ENCODE data around the gene RAP1GAP. TPM values are rescaled to one million over a fixed set of nuclear protein-coding genes. Genes with fewer than 3 reads are reported as not detected.
"Not testable (repeated sequence)": the region's sequence is repeated elsewhere in the genome, so short reads cannot be mapped to it uniquely, and the experiment has no call there.

The RAP1GAP gene
- polyA plus RNA-seq, 3 donors: 0.45 to 65.5 (median 6.9) TPM

DNA sequence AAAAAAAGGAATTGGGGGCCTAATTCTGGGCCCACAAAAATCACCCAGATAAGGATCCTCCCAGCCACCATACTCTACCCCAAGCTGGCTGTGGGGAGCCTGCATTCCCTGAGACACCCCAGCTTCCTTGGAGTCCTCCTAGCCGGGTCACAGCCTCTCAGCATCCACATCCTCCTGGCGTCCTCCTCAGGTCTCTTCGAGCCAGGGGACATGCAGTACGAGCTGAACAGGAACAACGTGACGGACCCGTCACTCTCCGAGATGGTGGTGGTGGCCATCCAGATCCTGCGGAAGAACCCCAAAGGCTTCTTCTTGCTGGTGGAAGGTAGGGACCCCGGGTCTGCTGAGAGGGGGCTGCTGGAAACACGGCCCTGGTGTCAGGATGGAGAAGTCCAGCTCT is 95.7 kb downstream of the RAP1GAP start:
- 55 to 80% (median 61%) methylated on average over 11 of the region's 11 CpGs for WGBS, 3 donors
- no peak overlapping the region for H3K27ac ChIP-seq (ENCODE audit: low read depth, low read length)

DNA sequence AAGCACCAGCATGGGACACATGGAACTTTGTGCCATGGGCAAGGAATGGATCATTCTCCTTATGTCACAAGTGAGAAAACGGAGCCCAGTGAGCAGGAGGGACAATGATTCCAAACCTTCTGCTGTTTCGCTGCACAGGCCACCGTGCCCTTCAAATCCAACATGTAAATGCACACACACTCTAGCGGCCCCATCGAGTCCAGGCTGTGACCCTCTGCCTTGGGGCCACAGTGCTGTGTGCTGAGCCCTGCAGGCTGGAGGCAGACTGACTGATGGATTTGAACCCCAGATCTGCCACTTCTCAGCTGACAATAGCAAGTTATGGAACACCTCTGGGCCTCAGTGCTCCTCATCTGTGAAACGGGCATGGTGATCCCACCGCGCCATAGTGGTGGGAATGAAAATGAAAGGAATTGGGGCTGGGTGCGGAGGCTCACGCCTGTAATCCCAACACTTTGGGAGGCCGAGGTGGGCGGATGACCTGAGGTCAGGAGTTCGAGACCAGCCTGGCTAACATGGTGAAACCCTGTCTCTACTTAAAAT is 96.4 kb downstream of the RAP1GAP start:
- WGBS, 3 donors: 88 to 96% (median 93%) methylated on average over 13 of the region's 13 CpGs
- H3K27ac ChIP-seq (ENCODE audit: low read depth, low read length): no peak overlapping the region

DNA sequence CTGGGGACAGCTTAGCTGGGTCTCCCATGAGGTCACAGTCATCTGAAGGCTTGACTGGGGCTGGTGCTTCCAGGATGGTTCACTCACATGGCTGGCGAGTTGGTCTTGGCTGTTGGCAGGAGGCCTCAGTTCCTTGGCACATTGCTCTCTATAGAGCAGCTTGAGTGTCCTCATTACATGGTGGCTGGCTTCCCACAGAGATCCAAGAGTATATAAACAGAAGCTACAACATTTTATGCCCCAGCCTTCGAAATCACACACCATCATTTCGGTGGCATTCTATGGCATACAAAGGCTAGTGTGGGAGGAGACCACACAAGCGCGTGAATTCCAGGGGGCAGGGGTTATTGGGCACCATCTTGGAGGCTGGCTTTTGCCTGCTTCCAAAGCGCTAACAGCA is 96.9 kb downstream of the RAP1GAP start:
- no peak overlapping the region for H3K27ac ChIP-seq (ENCODE audit: low read depth, low read length)
- WGBS, 3 donors: 95 to 97% (median 97%) methylated on average over 6 of the region's 6 CpGs

DNA sequence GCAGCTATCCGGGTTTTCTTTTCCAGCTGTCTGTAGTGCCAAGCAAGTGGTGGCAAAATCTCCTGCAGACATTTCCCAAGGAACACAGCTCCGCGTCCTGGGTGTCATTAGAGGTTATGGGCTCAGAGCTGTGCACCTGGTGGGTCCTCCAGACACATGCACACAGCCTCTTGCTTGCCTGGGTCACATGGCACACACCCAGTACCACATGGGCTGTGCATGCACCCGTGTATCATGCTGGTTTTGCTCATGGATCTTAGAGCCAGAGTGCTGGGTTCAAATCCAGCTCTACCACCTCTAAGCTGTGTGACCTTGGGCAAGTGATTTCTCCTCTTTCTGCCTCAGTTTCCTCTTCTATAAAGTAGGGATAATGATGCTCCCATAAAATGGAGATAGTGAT is 98.3 kb downstream of the RAP1GAP start:
- WGBS, 3 donors: 78 to 95% (median 92%) methylated on average over 4 of the region's 4 CpGs
- H3K27ac ChIP-seq (ENCODE audit: low read depth, low read length): no peak overlapping the region

DNA sequence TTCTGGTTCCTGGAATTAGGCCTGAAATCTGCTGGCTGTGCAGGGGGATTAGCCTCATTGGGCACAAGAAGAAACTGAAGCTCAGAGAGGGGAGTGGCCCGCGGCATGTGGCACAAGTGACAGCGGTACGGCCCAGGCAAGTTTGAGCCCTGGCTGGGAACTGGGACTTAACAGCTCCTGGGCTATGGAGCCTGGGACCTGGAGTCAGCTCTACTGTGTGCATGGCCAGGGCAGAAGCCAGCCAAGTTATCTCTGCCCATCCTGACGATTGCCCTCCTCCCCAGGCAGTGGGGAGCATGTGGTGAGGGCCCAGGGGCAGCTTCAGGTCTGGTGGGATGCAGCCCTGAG is 98.7 kb downstream of the RAP1GAP start:
- H3K27ac ChIP-seq (ENCODE audit: low read depth, low read length): no peak overlapping the region
- WGBS, 3 donors: 84 to 90% (median 89%) methylated on average over 5 of the region's 5 CpGs

DNA sequence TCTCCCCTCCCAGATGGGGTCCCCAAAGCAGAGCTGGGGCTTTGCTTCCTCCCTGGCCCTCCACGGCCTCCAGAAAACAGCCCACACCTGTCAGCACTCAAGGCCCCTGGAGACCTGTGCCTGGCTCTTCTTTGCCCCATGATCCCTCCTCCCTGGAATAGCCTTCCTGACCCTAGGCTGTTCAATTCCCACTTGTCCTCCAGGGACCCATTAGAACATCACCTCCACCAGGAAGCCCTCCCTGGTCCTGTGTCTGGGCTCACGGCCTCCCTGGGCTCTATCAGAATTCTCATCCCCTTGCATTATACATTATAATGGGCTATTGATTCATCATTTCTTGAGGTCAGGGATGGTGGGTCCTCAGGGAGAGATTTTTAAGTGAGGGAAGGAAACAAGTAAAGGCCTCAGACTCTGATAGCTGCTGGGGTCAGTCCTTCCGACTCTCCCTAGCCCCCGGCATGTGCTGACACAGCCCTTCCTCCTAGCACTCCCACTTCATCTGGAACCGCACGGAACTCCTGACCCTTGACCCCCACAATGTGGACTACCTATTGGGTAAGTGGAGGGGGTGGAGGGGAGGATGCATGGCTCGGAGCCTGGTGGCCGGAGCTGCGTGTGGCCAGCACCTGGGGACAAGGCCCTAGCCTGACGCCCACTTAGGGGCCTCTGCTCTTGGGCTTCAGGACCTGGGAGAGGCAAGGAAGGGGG is 99.2 kb downstream of the RAP1GAP start:
- no peak overlapping the region for H3K27ac ChIP-seq (ENCODE audit: low read depth, low read length)
- WGBS, 3 donors: 81 to 90% (median 81%) methylated on average over 10 of the region's 10 CpGs

DNA sequence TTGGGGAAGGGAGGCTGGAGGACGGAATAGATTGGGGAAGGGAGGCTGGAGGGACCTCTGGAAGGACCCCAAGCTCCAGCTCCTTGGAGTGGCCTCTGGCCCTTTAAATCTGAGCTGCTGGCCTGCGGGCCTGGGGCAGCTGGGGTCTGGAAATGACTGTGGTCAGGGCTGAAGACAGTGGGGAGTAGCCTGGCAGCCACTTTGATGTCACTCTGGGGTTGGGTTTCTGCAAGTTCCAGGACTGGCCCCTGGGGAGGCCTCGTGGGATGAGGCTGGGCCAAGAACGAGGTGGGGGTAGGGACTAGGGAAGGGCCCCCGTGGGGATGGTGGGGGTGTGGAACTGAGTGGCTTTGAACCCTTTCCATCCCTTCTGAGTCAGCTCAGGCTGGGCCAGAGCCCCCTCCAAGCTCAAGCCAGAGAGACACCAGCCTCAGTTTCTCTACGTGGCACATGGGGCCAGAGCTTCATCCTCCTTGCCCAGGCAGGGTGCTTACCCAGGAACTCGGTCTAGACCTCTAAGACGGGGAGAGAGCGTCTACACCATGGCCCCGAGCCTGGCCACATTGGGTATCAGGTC is 100.3 kb downstream of the RAP1GAP start:
- no peak overlapping the region for H3K27ac ChIP-seq (ENCODE audit: low read depth, low read length)
- WGBS, 3 donors: 70 to 85% (median 77%) methylated on average over 10 of the region's 10 CpGs

DNA sequence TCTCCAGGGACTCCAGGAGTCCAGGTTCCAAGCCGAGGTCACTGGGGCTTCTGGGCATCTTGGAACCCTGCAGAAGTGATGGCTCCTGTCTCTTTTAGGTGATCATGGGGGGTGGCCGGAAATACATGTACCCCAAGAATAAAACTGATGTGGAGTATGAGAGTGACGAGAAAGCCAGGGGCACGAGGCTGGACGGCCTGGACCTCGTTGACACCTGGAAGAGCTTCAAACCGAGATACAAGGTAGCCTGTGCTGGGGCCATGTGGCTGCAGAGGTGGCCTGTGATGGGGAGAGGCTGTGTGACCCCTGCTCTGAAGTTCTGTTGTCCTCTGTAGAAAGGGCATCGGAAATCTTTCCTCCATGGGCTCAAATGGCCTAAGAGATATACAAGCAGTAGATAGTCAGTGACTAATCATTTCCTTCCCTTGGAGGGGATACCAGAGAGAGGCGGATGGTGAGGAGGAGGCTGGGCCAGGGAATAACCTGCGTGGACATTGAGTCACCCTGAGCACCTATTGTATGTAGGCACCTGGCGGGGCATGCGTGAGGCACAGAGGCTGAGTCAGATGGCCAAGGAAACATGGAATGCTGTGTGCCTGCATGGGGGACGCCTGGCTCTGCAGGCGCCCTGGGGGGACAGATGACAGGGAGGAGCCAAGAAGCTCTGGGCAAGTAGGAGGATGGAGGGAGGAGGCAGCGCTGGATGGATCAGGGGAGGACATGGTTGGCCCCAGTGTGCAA is 101.0 kb downstream of the RAP1GAP start:
- no peak overlapping the region for H3K27ac ChIP-seq (ENCODE audit: low read depth, low read length)
- 84 to 90% (median 88%) methylated on average over 15 of the region's 15 CpGs for WGBS, 3 donors

DNA sequence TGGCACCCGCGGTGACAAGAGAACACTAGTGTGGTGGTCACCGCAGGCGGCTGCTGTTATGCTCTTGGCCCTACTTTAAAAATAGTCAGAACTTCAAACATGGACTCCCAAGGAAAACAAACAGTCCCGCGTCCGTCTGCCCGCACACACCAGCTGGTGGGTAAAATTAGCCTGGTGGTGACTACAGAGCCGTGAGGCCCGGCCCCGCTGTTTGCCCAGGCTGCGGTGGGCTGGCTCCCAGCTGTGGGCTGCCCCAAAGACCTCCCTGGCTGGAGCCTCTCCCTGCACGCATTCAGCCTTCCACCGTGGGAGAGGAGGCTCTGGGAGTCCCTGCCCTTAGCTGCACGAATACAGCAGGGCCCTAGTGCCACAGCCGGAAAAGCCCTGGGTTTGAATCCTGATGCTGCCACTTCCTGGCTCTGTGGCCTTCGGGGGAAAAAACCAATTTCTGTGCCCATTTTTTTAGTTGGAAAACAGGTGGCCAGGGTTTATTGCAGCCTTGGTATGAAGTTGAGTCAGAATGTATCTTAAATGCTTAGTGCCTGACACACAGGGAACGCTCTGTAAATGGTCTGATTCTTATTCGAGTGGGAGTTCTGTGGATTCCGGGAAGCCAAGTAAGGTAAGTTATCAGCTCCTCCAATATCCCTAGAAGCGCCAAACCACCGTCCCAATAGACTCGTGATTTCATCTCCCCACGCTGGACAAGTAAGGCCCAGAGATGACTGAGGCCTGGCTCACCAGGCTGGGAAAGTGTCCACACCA is 101.7 kb downstream of the RAP1GAP start:
- WGBS, 3 donors: 83 to 87% (median 84%) methylated on average over 20 to 24 of the region's 24 CpGs
- H3K27ac ChIP-seq (ENCODE audit: low read depth, low read length): no peak overlapping the region

DNA sequence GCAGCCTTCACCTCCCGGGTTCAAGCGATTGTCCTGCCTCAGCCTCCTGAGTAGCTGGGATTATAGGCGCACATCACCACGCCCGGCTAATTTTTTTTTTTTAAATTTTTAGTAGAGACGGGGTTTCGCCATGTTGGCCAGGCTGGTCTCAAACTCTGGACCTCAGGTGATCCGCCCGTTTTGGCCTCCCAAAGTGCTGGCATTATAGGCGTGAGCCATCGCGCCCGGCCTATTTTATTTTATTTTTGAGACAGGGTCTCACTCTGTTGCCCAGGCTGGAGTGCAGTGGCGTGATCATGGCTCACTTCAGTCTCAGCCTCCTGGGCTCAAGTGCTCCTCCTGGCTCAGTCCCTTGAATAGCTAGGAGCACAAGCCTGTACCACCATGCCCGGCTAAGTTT is 102.8 kb downstream of the RAP1GAP start:
- not testable (repeated sequence) for H3K27ac ChIP-seq (ENCODE audit: low read depth, low read length)
- 93 to 96% (median 93%) methylated on average over 15 of the region's 15 CpGs for WGBS, 3 donors

DNA sequence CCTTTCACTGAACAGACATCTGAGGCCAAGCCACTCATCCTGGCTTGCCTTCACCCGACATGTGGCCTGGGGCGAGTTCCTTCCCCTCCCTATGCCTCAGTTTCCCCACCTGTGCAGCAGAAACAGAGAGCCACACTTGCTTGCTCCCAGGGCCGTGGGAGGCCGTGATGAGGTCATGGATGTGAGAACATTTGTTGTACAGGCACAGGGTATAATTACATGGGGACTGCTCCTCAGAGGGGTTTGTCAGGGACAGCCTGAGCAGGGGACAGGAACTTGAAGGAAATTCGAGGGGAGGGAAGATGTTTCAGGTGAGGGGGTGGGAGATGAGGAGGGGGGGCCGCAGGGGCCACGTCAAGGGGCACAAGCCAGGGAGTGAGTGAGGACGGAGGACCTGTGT is 103.9 kb downstream of the RAP1GAP start:
- 59 to 68% (median 61%) methylated on average over 8 of the region's 8 CpGs for WGBS, 3 donors
- no peak overlapping the region for H3K27ac ChIP-seq (ENCODE audit: low read depth, low read length)

DNA sequence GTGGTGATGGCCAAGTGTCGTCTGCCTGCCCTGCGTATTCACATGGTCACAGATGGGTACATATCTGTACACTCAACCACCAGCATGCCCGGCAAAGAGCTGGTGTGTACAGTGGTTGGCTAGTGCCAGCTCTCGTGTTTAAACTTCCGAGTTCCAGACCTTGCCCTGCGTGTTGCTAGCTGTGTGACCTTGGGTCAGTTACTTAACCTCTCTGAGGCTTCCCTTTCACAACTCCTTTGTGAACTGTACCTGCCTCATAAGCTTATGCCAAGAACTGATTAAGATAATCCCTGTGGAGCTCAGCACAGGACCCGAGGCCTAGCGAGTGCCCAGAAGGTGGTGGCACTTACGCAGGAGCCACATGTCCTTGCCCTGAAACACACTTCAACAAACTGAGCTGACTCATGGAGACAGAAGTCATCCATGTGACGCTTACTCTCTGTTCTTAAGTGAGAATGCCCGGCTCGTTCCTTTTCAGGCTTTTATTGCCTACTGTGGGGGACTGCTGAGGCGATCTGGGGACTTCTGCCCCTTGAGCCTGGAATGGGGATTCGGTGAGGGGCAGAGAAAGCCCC is 104.5 kb downstream of the RAP1GAP start:
- 72 to 89% (median 88%) methylated on average over 14 of the region's 14 CpGs for WGBS, 3 donors
- no peak overlapping the region for H3K27ac ChIP-seq (ENCODE audit: low read depth, low read length)

DNA sequence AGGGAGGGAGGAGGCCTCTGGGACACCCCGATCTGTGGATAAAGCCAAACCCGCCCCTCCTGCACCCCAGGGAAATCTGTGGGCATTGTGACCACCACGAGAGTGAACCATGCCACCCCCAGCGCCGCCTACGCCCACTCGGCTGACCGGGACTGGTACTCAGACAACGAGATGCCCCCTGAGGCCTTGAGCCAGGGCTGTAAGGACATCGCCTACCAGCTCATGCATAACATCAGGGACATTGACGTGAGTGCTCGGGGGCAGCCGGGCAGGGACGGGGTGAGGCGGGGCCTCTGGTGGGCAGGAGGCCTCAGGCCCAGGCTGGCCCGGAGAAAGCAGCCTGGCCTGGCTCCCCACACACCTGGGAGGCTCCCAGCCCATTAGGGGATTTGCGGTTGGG is 105.2 kb downstream of the RAP1GAP start:
- 89 to 95% (median 93%) methylated on average over 17 of the region's 17 CpGs for WGBS, 3 donors
- H3K27ac ChIP-seq (ENCODE audit: low read depth, low read length): no peak overlapping the region

DNA sequence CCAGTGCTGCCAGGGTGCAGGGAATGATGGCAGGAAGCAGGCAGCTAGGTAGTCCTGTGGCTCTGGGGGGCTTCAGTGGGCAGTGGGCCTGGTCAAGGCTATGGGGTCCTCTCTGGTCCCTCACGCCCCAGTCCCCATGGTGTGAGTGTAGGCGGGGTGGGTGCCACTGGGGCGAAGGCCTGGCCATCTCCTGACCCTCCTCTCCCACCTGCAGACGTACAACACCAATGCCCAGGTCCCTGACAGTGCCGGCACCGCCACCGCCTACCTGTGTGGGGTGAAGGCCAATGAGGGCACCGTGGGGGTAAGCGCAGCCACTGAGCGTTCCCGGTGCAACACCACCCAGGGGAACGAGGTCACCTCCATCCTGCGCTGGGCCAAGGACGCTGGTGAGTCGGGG is 106.3 kb downstream of the RAP1GAP start:
- WGBS, 3 donors: 87 to 95% (median 94%) methylated on average over 15 of the region's 15 CpGs
- H3K27ac ChIP-seq (ENCODE audit: low read depth, low read length): no peak overlapping the region

DNA sequence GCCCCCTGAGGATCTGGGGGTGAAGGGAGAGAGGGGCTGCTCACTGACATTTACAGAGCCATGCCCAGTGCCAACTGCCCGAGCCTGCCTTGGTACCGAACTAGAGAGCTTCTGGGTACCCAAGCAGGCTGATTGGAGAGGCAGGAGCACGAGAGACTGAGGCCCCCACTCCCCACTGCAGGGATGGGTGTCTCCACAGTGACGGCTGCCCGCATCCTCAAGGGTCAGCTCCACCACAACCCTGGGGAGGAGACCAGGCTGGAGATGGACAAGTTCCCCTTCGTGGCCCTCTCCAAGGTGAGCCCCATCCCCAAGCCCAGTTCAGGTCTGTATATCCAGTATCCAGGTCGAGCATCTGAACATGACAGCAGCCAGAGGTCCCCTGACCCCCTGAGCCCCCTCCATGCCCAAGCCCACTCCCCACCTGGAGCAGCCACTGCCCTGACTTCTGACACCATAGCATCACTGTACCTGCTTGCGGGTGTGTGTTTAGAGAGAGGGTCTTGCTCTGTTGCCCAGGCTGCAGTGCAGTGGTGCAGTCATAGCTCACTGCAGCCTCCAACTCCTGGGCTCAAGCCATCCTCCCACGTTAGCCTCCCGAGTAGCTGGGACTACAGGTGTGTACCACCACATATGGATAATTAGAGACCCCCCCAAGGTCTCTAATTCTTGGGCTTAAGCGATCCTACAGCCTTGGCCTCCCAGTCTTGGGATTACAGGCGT is 108.1 kb downstream of the RAP1GAP start:
- WGBS, 3 donors: 89 to 94% (median 91%) methylated on average over 12 of the region's 12 CpGs
- H3K27ac ChIP-seq (ENCODE audit: low read depth, low read length): no peak overlapping the region

DNA sequence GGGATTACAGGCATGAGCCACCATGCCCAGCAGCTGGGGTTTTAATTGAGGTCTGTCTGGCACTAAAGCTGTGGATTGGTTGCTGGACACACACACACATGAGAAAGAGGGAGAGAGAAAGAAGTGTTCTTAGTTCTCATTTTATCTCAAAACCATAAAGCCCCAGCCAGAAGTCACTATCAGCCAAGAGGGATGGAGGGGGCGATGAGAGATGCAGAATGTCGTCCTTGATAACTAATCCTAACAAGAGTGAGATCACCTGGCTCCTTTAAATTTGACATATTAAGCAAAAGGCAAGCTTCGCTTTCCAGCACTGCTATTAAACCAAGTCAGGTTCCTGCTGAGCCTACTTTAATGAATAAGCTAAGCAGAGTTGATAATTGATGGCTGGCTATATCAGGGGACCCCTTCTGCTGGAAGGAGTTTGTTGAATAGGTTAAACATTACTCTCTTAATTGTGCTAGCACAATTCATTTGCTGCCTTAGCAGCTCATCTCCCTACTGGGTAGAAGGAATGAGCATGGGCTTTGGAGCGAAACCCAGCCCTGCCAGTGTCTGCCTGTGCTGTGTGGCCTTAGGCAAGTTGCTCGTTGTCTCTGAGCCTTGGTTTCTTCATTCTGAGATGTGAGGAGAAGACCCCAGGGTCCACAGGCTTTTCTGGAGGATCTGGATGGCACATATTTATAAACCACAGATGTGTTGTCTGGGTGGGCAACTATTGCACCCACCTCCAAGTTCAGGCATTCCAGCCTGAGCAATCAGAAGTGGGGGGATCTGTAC is 109.2 kb downstream of the RAP1GAP start:
- WGBS, 3 donors: 68 to 87% (median 87%) methylated on average over 5 of the region's 5 CpGs
- no peak overlapping the region for H3K27ac ChIP-seq (ENCODE audit: low read depth, low read length)
